LoVo (cell line): ENCODE data around the gene LY6G6D.

Source experiments
- DNase-seq: peaks from one replicate; pipeline ENCODE4 v3.0.0-alpha.2; 2016; ENCODE audit warnings: low spot score

Gene LY6G6D, protein sequence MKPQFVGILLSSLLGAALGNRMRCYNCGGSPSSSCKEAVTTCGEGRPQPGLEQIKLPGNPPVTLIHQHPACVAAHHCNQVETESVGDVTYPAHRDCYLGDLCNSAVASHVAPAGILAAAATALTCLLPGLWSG

DNA sequence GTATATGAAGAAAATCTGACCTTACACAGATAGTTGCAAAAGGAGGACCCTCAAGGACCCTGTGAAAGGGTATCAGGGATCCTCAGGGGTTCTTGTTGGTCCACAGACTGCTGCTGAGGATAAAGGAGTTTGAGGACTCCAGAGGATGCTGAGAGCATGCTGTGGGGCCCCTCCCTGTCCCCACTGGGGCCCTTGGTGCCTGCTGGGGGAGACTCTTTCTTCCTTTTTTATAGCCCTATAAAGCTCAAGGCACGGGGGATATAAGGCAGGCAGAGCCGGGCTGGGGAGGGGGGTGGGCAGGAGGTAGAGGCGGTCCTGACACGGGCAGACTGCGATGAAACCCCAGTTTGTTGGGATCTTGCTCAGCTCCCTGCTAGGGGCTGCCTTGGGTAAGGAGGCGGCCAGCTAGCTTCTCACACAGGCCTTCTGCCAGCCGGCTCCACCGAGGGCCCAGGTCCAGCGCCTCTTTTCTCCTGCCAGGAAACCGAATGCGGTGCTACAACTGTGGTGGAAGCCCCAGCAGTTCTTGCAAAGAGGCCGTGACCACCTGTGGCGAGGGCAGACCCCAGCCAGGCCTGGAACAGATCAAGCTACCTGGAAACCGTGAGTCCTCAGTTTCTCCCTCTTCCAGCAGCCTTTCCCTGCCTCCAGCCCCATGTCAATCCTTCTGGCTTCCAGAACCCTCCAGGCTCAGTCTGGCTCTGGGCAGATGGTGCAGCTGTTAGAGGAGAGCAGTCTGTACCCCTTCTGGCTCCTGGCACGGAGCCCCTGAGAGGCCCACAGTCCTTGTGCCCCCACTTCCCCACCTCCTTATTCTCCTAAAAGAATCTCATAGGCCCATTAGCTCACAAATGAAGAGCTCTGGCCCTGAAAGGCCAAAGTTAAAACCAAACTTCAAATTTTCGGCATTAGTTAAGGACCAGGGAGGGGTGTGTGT, at the start of gene LY6G6D:
TSS of gene LY6G6D (plus strand) at position 327 of the 937 bp plus-strand sequence. CDS start at position 335, 8 bp downstream.
- DNase-seq = no peak

DNA sequence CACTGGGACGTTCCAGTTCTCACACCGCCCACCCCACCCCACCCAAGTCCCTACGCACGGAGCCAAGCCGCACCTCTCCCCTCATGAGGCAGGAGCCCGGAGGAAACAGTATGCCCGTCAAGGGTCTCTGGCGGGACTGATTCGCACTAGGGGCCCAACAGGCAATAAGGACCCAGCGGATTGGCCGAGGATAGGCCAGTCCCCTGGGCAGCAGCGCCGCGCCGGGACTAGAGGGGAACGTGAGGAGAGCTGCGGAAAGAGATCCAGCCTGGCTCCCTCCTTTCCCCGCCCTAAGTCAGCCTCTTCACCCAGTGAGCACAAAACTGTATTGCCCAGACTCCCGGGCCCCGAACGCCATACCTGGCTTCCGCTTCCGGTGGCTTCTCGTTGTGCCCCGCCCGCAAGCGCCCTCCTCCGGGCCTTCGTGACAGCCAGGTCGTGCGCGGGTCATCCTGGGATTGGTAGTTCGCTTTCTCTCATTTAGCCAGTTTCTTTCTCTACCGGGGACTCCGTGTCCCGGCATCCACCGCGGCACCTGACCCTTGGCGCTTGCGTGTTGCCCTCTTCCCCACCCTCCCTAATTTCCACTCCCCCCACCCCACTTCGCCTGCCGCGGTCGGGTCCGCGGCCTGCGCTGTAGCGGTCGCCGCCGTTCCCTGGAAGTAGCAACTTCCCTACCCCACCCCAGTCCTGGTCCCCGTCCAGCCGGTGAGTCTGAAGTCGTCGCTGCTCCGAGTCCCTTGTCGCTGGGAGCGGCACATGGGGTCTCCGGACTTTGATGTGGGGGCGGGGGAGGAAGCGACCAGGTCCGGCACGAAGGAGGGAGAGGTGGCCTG, 49.4 kb upstream of the LY6G6D start, which contains the start of gene CSNK2B:
TSS of gene CSNK2B (plus strand) at position 580 of the 836 bp plus-strand sequence. CDS start 752 bp downstream, outside the sequence.
- DNase-seq = peak; percentile 97

DNA sequence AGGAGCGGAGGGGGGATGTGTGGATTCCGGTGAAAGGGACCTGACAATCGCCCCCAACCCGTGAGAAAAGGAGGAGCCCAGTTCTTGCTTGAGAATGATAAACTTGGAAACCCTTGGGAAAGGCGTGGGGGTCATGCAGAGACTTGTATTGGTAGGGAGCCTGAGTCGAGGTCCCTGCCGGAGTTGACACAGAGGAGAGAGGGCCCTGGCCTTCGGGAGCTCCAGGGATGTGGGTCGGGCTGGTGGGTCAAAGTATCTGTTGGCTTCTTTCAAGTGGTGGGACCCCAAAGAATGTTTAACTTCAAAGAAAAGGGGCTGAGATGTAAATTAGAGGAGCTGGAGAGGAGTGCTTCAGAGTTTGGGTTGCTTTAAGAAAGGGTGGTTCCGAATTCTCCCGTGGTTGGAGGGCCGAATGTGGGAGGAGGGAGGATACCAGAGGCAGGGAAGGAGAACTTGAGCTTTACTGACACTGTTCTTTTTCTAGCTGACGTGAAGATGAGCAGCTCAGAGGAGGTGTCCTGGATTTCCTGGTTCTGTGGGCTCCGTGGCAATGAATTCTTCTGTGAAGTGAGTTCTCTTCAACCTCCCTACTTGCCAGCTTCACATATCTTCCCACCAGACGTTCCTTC, 48.7 kb upstream of the LY6G6D start:
- DNase-seq = no peak

DNA sequence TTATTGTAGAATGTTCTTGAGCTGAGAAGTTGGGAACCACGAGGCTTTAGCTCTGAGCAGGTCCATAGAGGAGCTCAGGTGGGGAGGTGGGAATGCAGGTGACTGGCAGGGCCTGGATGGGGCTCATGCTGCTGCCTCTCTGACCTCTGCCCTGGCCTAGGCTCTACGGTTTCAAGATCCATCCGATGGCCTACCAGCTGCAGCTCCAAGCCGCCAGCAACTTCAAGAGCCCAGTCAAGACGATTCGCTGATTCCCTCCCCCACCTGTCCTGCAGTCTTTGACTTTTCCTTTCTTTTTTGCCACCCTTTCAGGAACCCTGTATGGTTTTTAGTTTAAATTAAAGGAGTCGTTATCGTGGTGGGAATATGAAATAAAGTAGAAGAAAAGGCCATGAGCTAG, 45.5 kb upstream of the LY6G6D start, which contains the start of gene LY6G5B:
TSS of gene LY6G5B (plus strand) at position 301 of the 400 bp plus-strand sequence. CDS start 975 bp downstream, outside the sequence.
- no peak for DNase-seq

DNA sequence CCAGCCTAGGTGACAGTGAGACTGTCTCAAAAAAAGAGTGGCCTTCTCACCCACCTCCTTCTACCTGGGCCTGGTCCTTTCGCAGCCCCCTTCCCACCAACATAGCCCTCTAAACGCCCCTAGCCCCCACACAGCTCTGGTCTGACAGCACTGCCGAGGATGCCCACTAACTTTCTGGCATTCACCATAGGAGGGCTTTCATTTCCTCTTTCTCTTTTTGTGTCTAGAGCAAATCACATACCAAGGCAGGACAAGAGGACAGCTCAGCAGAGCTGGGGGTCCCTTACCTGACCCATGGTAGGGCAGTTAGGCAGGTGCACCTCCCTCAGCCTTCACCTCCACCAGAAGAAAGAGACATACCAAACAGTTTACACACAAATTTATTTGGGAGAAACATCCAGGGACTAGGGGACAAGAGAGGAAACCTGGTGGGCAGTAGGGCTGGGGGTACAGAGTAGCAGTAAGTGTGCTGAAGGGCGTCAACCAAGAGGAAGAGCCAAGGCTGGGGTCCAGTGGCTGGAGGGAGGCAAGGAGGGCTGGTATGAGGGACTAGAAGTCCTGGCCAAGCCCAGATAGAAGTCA, 38.7 kb upstream of the LY6G6D start:
- no peak for DNase-seq

DNA sequence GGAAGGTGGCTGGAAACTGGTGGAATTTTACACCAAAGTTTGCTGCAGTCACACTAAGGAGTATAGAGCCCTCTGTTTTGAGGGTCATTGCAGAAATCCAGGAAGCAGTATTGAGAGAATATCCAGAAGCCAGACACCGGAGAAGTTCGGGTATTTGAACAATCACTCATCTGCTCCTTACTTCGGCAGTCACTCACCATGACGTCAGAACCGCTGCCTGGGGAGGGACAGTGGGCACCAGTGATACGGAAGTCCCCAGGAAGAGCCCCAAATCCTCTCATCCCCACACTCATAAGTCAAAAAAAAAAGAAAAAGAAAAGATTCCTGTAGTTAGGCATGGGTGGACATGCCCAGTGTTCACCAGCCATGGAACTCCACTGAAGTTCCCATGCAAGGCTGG, 38.2 kb upstream of the LY6G6D start:
- DNase-seq = no peak

DNA sequence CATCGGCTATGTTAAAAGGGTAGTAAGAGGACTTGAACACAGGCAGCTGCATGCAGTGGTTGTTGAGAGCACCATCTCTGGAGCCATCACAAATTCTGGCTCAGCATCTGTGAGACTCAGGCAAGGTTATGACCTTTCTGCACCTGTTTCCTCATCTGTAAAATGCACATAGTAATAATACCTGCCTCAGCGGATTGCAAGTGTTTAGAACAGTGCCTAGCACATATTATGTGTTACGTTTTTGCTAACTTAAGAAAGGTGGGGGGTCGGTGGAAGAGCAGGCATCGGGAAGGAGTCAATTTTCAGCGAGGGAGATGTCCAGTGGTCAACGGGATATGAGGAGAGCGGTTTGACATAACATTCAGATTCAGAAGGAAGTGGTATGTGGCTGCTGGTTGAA, 37.2 kb upstream of the LY6G6D start:
- no peak for DNase-seq

DNA sequence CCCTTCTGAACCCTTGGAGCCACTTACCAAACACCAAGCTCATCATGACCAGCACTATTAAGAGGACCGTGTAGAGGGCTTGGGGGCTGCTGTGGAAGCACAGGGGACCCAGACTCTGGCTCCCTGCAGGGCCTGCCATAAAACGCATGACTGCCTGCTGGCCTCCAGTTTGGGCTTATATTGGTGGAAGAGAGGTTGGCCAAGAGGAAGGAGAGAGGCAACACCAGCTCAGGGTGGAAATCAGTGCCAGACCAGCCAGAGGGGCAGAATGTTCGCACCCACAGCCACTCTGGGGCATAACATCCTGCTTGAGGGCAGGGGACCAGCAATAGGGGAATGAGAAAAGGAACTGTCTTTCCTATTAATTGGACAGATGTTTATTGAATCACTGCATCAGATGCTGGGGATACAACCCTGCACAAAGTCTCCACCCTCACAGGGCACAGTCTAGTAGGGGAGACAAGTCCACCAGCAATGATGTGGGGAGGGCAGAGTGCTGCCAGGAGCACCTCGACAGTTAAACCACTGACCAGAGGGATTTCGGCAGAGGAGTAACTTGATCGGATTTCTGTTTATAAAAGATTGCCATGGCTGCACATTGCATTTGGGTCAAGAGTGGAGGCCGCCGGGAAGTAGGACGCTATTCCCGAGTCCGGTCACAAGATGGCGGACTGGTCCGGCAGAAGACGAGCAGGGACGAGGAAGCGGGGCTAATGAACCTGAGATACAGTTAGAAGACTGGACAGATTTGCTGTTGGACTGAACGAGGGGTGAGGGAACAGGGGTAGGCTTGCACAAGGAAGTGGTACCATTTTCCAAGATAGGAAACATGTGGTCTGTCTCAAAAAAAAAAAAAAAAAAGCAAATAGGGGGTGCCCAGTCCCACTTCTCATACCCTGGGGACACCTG, 34.7 kb upstream of the LY6G6D start, which contains the start of gene LY6G5C:
TSS of gene LY6G5C (minus strand) at position 842 of the 909 bp plus-strand sequence. CDS start at position 148, 694 bp downstream.
- peak; percentile 79 for DNase-seq

DNA sequence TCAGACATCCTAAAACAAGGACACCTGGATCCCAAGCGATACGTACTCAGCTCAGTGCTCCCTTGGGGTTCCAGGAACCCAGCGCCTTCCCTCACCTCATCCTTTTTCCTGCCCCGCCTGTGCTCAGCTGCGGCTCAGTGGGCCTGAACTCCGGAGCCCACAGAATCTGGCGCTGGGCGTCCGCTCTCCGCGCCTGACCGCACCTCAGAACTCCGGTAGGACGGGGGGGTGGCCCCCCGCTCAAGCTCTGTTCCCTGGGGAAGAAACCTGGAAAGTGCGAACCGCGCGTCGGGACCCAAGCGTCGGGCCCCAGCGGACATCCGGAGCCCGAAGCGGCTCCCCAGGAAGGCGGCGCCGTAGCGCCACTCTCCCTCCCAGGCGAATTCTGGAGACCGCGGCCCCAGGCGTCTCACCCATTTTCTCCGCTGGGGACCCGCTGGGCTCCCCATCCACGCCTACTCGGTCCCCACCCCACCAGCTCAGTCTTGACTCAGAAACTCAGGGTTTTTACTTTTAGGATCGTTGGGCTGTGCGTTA, 33.9 kb upstream of the LY6G6D start:
- peak; percentile 31 for DNase-seq

DNA sequence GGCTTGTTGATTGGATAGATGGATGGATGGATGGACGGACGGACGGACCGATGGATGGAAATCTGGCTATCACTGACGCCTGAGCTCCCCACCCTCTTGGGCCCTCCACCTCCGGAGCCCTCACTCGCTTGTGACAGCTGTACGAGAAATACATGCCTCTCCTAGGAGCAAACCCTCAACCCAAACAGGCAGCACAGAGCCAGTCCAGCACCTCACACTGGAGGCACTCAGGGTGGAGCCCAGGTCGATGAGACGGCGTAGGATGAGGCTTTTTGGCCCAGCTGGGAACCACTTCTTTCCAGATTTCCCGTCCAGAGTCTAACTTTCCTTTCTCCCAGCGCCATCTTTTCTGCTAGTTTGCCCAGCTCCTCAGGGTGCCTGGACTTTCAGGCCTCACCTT, 31.6 kb upstream of the LY6G6D start:
- DNase-seq = no peak

DNA sequence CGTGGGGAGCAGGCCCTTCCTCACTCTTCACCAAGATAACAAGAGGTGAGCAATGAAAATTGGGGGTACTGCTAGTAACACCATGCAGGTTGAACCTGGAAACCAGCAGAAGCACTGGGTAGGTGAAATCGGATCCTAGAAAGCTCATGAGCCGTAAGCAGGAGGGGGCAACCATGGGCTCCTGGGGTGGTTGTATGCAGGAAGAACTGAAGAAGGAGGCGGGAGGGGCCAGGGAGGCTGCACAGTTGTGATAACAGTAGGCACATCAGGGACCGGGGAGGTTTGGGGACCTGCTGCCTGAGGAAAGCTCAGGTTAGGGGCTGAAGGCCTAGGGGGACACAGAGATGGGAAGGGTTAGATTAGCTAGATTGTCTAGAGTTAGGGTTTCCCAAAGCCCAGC, 28.7 kb upstream of the LY6G6D start:
- no peak for DNase-seq

DNA sequence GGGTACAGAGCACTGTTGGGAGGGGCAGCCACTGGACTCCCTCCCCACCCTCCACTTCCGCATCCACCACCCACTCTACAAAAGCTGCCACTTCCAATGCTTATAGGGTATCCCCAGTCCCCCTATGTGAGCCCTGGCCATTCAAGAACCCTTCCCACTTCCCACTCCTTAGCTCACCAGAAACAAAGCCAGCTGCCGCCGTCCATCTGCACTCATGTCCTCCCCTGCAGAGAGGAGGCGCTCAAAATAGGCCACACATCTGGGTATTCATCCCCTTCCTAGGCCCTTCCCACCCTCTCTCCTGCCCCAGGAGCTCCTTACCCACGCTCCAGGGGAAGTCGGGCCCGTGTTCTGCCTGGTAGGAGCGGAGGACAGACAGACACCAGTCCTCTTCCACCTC, 27.8 kb upstream of the LY6G6D start:
- no peak for DNase-seq

DNA sequence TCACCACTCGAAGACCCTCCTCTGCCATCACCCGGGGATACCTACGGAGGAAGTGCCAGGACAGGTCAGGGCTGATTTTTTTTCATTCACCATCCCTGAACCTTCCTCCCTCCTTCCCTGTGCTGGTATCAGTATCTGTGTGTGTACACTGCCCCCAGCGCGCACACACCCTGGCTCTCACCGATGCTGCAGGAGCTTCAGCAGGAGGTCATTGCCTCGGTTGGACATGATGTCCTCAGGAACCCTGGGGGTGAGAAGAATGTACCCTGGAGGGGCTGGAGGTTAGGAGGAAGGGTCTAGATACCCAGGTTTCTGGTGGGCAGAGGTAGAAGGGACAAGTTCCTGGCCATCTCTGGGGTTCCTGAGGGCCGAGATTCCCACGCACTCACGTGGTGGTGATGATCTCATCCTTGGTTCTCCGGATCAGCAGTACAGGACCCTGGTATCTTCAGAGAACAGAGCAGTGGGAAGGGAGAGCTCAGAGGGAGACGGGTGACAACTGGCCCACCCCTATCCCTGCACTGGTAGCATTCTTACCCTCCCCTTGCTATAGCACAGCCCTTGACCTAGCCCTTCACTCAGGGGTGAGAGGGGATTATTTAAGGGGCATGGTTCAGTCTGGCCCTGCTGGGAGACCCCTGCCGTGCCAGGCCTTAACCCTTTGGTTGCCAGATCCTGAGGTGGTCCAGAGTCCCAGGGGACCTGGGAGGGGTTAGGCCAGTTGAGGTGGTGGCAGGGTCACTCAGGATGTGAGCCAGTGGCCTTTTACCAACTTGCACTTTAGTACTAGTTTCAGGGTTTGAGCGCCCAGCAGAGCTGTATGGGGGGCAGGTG, 27.1 kb upstream of the LY6G6D start:
- DNase-seq = no peak

DNA sequence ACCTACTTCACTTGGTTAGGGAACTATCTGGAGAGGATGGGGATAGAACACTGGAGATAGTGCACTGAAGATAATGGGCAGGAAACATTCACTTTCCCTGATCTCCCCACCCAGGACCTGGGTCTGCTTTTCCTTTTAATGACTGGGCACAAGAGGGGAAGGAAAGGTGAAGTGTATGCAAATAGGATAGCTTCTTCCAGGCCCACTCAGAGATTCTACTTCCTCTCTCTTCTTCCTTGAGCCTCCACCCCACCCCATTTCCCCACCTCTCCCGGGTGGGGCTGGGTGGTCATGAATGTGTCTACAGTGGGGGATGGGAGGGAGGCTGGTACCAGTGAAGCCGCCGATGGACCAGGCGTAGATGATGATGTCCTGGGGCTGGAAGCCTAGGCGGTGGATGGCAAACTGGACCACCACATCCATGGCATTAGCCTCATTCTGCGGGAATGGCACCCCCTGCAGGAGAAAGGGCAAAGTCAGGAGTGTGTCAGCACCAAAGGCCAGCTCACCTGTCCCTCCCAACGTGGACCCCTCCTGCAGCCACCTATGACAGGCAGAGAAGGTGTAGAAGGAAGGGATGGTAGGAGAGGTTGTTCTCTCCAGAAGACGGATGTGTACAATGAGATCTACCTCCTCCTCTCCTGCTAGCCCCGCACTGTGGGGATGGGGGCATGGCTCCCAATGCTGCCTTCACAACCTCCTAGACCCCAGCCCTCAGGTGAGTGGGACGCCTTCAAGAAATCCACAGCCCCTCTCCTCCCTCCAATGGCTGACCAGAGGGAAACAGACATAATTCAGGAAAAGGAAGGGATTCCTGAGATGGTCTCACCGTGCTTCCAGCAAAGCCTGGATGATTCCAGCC, 25.7 kb upstream of the LY6G6D start:
- no peak for DNase-seq

DNA sequence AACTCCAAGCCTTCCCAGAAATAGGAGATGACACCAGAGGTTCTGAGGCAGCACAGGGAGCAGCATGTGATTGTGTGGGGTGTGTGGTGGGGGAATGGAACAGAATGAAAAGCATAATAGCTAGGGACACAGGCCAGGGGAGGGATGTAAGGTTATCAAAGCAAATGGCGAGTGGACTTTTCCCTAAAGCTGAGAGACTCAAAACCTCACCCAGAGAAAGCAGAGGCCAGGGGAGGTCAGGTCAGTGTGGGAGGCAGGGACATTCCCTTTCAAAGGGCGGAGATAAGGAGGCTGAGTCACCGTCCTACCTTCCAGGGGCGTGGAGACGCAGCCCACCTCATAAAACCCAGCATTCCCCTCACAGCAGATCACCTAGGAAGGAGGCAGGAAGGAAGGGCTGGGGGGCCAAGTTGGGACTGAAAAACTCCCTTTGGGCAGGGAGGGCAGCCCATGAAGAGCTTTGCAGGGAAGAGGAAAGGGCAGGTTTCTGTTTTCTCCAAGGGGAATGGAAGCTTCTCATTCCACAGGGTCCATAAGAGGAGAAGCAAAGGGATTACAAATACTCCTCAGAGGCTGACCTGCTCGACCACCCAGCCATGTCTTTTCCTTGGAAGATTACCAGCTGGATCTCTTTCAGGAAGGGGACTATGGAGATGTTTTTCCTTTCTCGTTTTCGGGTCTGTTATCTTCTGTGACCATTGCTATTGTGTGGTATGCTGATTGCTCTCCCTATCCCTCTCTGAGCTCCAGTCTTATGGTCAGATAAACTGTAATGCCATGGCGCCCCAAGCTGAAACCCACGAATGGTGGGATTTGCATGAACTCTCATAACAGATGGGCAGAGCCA, 24.7 kb upstream of the LY6G6D start:
- peak; percentile 54 for DNase-seq

DNA sequence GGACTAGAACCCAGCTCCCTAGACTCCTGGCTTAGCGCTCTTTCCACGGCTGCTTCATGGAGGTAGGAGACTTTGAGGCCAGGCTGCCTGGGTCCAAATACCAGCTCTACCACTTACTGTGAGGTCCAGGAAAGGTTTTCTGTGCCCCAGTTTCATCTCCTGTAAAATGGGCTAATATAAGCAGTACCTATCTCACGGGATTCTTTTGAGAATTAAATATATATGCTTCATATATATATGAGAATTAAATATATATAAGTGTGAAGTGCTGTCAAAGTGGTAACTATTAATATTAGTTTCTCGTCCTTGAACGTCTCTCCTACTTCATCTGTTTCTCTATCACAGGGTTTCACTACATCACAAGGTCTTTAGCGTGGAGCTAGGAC, 24.1 kb upstream of the LY6G6D start:
- no peak for DNase-seq

DNA sequence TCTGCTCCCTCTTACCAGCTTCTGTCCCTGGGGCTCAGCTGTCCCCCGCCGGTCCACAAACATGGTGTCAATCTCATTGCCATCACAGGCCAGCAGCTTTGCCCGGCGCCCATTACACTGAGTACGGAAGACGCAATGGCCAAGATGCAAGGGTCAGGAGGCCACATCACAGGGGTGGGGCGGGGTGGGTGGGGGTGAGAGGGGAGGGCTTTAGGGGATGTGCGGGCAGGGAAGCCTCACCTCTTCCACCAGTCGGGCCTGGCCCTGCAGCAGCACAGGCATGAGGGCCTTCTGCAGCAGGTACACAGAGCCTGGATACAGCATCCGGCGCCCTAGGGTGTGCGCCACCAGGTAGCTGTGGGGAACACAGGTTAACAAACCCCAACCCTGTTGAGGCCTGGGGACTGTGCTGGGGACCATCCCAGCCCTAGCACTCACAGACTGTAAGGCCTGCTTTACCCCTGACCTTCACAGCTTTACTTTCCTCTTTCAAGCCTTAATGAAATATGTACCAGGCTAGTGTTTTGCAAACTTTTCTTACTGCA, 23.5 kb upstream of the LY6G6D start:
- DNase-seq = no peak
